Lower leg skin (tissue), 3 donors: Measurements from ENCODE around the gene FGF12.

Source experiments
- CTCF ChIP-seq, 3 donors: fragments of 450-650 bp; IDR thresholded peaks; one replicate each; pipeline ENCODE4 v1.5.1; 2016; ENCODE audit warnings: antibody characterized with exemption in 3 of 3, mild to moderate bottlenecking in 3 of 3, moderate library complexity in 2 of 3
- POLR2A ChIP-seq, 2 donors: fragments of 450-650 bp; IDR thresholded peaks; one replicate each; pipeline ENCODE4 v1.6.1; 2016 to 2017; ENCODE audit warnings: antibody characterized with exemption in 2 of 2, mild to moderate bottlenecking in 1 of 2, moderate library complexity in 1 of 2

GRCh38 chr3:192399767-192400166, 327.6 kb downstream of the FGF12 start:
- no peak for TF ChIP-seq CTCF (IDR thresholded peaks at IDR 0.05)
- no peak for TF ChIP-seq POLR2A (IDR thresholded peaks at IDR 0.05)
